H54 (cell line): Measurements from ENCODE around the gene SPAST.
"Not testable (repeated sequence)": the region's sequence is repeated elsewhere in the genome, so short reads cannot be mapped to it uniquely, and the experiment has no call there.

Source experiments
- DNase-seq: peaks from one replicate; pipeline ENCODE4 v3.0.0; 2011; ENCODE audit warnings: low spot score, mixed read lengths; ENCODE audit not compliant: insufficient read length
- FAIRE-seq: peaks from 3 replicates; lab custom pipeline; 2011; peaks lifted over from hg19 to GRCh38; lab: Jason Lieb, UNC
- POLR2A ChIP-seq: IDR thresholded peaks from 2 replicates; pipeline ENCODE4 v1.6.1; 2011; ENCODE audit warnings: low read depth, mild to moderate bottlenecking, low read length

SPAST gene

GRCh38 chr2:32064021-32064601 is 755 bp downstream of the SPAST start:
- peak; percentile 36; the same call in 1 of the 2 replicates for TF ChIP-seq POLR2A
- DNase-seq (no peak), FAIRE-seq (no peak)

- no peak for FAIRE-seq
- no peak for DNase-seq
- TF ChIP-seq POLR2A: no peak
Measured at GRCh38 chr2:32064713-32065112, 1.4 kb downstream of the SPAST start.

- no peak for FAIRE-seq
- TF ChIP-seq POLR2A: no peak
Measured at GRCh38 chr2:32067549-32067948, 4.2 kb downstream of the SPAST start.

GRCh38 chr2:32074134-32074506 is 10.8 kb downstream of the SPAST start:
- no peak for DNase-seq
- no peak for FAIRE-seq
- no peak for TF ChIP-seq POLR2A

More at GRCh38 chr2:32067549-32067948, 4.2 kb downstream of the SPAST start:
- no peak for DNase-seq

- DNase-seq: no peak
- no peak for TF ChIP-seq POLR2A
- no peak for FAIRE-seq
Measured at GRCh38 chr2:32095671-32096070, 32.3 kb downstream of the SPAST start.

- FAIRE-seq: no peak
- no peak for TF ChIP-seq POLR2A
Measured at GRCh38 chr2:32108111-32108510, 44.8 kb downstream of the SPAST start.

GRCh38 chr2:32118055-32118454 is 54.7 kb downstream of the SPAST start:
- TF ChIP-seq POLR2A: no peak
- FAIRE-seq (no peak), DNase-seq (no peak)

More at GRCh38 chr2:32108111-32108510, 44.8 kb downstream of the SPAST start:
- DNase-seq: no peak

- no peak for TF ChIP-seq POLR2A
- FAIRE-seq: no peak
- DNase-seq: no peak
Measured at GRCh38 chr2:32119161-32119560, 55.8 kb downstream of the SPAST start.

GRCh38 chr2:32124660-32125059 is 61.3 kb downstream of the SPAST start:
- FAIRE-seq: no peak
- DNase-seq: no peak
- TF ChIP-seq POLR2A: no peak

GRCh38 chr2:32128636-32129035 is 65.3 kb downstream of the SPAST start:
- TF ChIP-seq POLR2A: no peak

GRCh38 chr2:32129086-32129485 is 65.7 kb downstream of the SPAST start:
- no peak for TF ChIP-seq POLR2A
- no peak for DNase-seq
- FAIRE-seq: no peak

More at GRCh38 chr2:32128636-32129035, 65.3 kb downstream of the SPAST start:
- DNase-seq: no peak
- FAIRE-seq: peak; percentile 41

- DNase-seq: peak; percentile 59
- no peak for TF ChIP-seq POLR2A
- FAIRE-seq: peak; percentile 96
Measured at GRCh38 chr2:32135409-32135808, 72.1 kb downstream of the SPAST start.

- FAIRE-seq: no peak
- no peak for DNase-seq
- TF ChIP-seq POLR2A: no peak
Measured at GRCh38 chr2:32136097-32136496, 72.7 kb downstream of the SPAST start.

GRCh38 chr2:32151544-32151943 is 88.2 kb downstream of the SPAST start:
- not testable (repeated sequence) for FAIRE-seq

GRCh38 chr2:32159678-32160077 is 96.3 kb downstream of the SPAST start:
- TF ChIP-seq POLR2A: no peak
- no peak for FAIRE-seq
- no peak for DNase-seq

More at GRCh38 chr2:32151544-32151943, 88.2 kb downstream of the SPAST start:
- DNase-seq: not testable (repeated sequence)
